Activated CD4-positive, alpha-beta T cell treated with anti-CD3 and anti-CD28 coated beads, Interleukin-2, amount 10 ng/mL, durations not matched to agents 7 days and 5 days (primary cell): Measurements from ENCODE around the gene DNAH8. TPM values are rescaled to one million over a fixed set of nuclear protein-coding genes. Genes with fewer than 3 reads are reported as not detected.

Experiments used
- total RNA-seq, 2 experiments: library from RNA; stranded (reverse); gene quantifications; one replicate each; pipeline ENCODE4 v1.2.3, GENCODE V29; 2021

Gene DNAH8
- total RNA-seq, 2 experiments from 2014 or later = 0.07 to 0.10 TPM

Other genes starting within 250 kb of the DNAH8 start
- gene BTBD9, start 75.4 kb upstream of the DNAH8 start, total RNA-seq = 10 to 100 TPM; 12.0 to 12.6 TPM
- 10 to 100 TPM; 77.1 to 85.6 TPM for gene GLO1, start 12.2 kb upstream of the DNAH8 start, total RNA-seq